Endothelial cell (in vitro differentiated cells): ENCODE results near the gene TBC1D4. TPM values are rescaled to one million over a fixed set of nuclear protein-coding genes. Genes with fewer than 3 reads are reported as not detected.
"Not testable (repeated sequence)": the region's sequence is repeated elsewhere in the genome, so short reads cannot be mapped to it uniquely, and the experiment has no call there.

Experiments used
- DNase-seq: peaks from one replicate; pipeline ENCODE4 v3.0.0; 2021; ENCODE audit warnings: low spot score
- H3K27ac Mint-ChIP-seq: one replicate; pipeline ENCODE4 v1.8.0; 2021; ENCODE audit warnings: mixed read lengths, inconsistent platforms; ENCODE audit not compliant: unreplicated experiment
- H3K27me3 Mint-ChIP-seq: one replicate; pipeline ENCODE4 v1.8.0; 2021; ENCODE audit warnings: mild to moderate bottlenecking, moderate library complexity, mixed read lengths, inconsistent platforms; ENCODE audit not compliant: unreplicated experiment
- H3K36me3 Mint-ChIP-seq: one replicate; pipeline ENCODE4 v1.8.0; 2021; ENCODE audit warnings: mild to moderate bottlenecking, low read depth, mixed read lengths, inconsistent platforms; ENCODE audit not compliant: unreplicated experiment
- H3K4me1 Mint-ChIP-seq: one replicate; pipeline ENCODE4 v1.8.0; 2021; ENCODE audit warnings: mild to moderate bottlenecking, mixed read lengths, inconsistent platforms; ENCODE audit not compliant: unreplicated experiment
- H3K4me3 Mint-ChIP-seq: one replicate; pipeline ENCODE4 v1.8.0; 2021; ENCODE audit warnings: mild to moderate bottlenecking, mixed read lengths, inconsistent platforms; ENCODE audit not compliant: unreplicated experiment
- H3K9me3 Mint-ChIP-seq: one replicate; pipeline ENCODE4 v1.8.0; 2021; ENCODE audit warnings: mixed read lengths, inconsistent platforms; ENCODE audit not compliant: unreplicated experiment
- total RNA-seq: library from RNA; stranded (reverse); fragmentation: NEBNext Ultra II Directional; extraction: Animal tissue kit (Norgen Biotek cat#: 25700); gene quantifications from one replicate; pipeline ENCODE4 v1.2.1, GENCODE V29; 2021; ENCODE audit not compliant: unreplicated experiment
- TF ChIP-seq, protein P1 (sequence below): fragments of 200-600 bp; sonication (generic); IDR thresholded peaks from one replicate; pipeline ENCODE4 v1.5.0; 2021; ENCODE audit warnings: antibody characterized with exemption; ENCODE audit not compliant: unreplicated experiment

TBC1D4 gene
- total RNA-seq, 1 donor from 2014 or later, result 47.2 TPM

DNA sequence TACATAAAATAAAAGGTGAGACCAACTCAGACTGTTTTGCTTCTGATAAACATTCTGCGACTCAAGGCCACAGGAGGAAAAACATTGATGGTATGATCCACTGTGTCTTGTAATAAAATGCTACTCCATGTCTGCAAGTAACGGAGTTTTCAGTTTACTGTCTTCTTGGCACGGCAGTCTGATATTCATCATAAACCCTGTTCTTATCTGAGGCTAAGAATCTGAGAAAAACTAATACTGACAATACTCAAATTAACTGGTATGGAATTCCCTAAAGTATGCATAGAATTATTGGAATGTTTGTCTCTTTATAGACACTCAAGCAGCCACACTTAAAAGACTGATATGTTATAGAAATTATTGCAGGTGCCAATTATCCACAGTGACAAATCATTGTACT is 125.5 kb downstream of the TBC1D4 start:
- peaks cover 6% of the 10 kb centered on the region for H3K36me3 Mint-ChIP-seq
- no peak for DNase-seq
- H3K9me3 Mint-ChIP-seq, result no peaks in the 10 kb centered on the region
- H3K27me3 Mint-ChIP-seq, result peaks cover 6% of the 10 kb centered on the region
- no peak overlapping the region for H3K4me3 Mint-ChIP-seq
- no peak overlapping the region for H3K27ac Mint-ChIP-seq
- peaks cover 5% of the 10 kb centered on the region for H3K4me1 Mint-ChIP-seq
- TF ChIP-seq, protein P1, sequence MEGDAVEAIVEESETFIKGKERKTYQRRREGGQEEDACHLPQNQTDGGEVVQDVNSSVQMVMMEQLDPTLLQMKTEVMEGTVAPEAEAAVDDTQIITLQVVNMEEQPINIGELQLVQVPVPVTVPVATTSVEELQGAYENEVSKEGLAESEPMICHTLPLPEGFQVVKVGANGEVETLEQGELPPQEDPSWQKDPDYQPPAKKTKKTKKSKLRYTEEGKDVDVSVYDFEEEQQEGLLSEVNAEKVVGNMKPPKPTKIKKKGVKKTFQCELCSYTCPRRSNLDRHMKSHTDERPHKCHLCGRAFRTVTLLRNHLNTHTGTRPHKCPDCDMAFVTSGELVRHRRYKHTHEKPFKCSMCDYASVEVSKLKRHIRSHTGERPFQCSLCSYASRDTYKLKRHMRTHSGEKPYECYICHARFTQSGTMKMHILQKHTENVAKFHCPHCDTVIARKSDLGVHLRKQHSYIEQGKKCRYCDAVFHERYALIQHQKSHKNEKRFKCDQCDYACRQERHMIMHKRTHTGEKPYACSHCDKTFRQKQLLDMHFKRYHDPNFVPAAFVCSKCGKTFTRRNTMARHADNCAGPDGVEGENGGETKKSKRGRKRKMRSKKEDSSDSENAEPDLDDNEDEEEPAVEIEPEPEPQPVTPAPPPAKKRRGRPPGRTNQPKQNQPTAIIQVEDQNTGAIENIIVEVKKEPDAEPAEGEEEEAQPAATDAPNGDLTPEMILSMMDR, result no peak

DNA sequence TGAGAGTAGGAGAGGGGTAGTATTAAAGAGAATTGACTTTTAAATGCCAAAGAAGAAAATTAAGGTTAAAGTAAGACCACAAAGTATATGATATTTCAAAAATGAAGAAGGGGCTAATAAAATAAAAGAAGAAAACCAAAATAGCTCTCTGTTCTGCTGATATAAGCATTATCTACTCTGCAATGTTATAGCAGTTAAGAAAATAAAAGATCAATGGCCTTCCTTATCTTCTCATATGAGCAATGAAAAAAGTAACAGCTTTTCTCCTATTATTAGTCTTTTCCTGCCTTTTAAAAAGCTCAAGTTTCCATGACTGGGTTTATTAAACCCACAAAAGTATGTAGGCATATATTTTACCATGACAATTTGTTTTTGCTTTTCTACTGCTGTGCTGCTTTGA is 126.4 kb downstream of the TBC1D4 start:
- Mint-ChIP-seq H3K9me3 (no peaks in the 10 kb centered on the region), H3K4me1 (no peaks in the 10 kb centered on the region), H3K27me3 (peaks cover 6% of the 10 kb centered on the region), H3K36me3 (peaks cover 6% of the 10 kb centered on the region), H3K4me3 (no peak overlapping the region), H3K27ac (no peak overlapping the region)
- TF ChIP-seq, protein P1, result no peak
- DNase-seq, result no peak

DNA sequence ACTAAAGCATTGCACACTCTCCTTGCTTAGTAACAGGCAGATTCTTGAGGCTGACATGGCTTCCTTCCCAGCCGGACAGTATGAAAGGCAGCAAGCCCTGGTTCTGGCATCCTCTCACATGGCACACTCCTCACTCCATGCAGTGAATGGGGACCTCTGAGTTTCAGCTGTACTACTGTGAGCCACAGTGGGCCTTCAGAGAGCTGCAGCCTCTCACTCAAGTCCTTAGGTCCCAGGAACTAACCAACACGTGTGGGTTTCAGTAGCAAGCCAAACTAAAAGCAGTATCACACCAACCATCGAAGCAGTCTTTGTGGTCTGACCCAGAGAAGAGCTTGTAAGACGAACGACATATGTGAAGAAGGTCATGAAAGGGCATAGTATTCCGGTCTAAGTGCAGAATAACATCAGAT is 128.2 kb downstream of the TBC1D4 start:
- Mint-ChIP-seq H3K9me3 (no peaks in the 10 kb centered on the region), H3K27ac (no peak overlapping the region), H3K27me3 (peaks cover 4% of the 10 kb centered on the region), H3K4me3 (no peak overlapping the region), H3K4me1 (no peaks in the 10 kb centered on the region), H3K36me3 (peaks cover 6% of the 10 kb centered on the region)
- DNase-seq, result no peak
- TF ChIP-seq, protein P1, result no peak

DNA sequence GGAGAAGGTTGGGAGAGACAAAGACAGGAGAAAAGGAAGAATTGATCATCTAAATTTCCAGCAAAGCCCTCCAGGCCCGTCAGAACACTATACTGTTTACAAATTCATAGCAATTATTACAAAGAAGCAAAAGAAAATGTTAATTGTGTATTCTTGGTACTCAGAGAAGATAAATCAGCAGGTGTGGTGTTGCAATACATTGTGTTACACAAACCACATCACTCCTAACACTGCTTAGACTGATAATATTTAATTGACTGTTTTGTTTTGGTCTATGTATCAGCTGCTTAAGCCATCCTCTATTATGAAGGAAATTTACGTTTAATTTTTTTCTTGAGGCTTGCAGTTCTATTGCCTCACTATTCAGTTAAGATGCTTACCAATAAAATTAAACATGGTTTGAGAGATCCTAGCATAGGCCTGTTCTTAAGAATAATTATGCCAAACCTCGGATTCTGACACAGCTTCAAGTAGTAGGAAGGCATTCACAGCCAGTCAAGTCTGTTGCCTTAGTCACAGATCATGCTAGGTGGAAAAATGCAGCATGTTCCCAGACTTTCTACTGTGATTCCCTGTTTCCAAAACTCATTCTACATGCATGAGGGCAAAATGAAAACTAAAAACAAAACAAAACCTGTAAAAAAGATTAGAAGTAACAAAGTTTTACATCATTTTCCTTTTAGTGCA is 129.2 kb downstream of the TBC1D4 start:
- H3K27ac Mint-ChIP-seq, result no peak overlapping the region
- no peak overlapping the region for H3K4me3 Mint-ChIP-seq
- H3K36me3 Mint-ChIP-seq, result peaks cover 6% of the 10 kb centered on the region
- H3K27me3 Mint-ChIP-seq, result peaks cover 4% of the 10 kb centered on the region
- TF ChIP-seq, protein P1, result no peak
- H3K4me1 Mint-ChIP-seq, result peaks cover 2% of the 10 kb centered on the region
- H3K9me3 Mint-ChIP-seq, result no peaks in the 10 kb centered on the region
- no peak for DNase-seq

DNA sequence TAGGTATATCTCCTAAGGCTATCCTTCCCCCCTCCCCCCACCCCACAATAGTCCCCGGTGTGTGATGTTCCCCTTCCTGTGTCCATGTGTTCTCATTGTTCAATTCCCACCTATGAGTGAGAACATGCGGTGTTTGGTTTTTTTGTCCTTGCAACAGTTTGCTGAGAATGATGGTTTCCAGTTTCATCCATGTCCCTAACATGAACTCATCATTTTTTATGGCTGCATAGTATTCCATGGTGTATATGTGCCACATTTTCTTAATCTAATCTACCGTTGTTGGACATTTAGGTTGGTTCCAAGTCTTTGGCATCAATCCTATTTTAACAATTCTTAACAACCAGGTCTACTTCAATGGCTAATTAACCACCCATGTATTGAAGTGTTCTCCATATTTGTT is 130.4 kb downstream of the TBC1D4 start:
- H3K9me3 Mint-ChIP-seq, H3K4me1 Mint-ChIP-seq, DNase-seq, H3K4me3 Mint-ChIP-seq, H3K36me3 Mint-ChIP-seq, H3K27ac Mint-ChIP-seq, H3K27me3 Mint-ChIP-seq: not testable (repeated sequence)
